ENCODE data around the gene FGF18. TPM values are rescaled to one million over a fixed set of nuclear protein-coding genes. Genes with fewer than 3 reads are reported as not detected.

FGF18 gene
- total RNA-seq, 1 donor = under 0.01 TPM

GRCh38 chr5:171477666-171478065, 58.2 kb downstream of the FGF18 start:
- Histone ChIP-seq H3K27ac (ENCODE audit: low read depth, low read length) (no peak overlapping the region), H3K27me3 (ENCODE audit: insufficient read depth, low read length) (peaks cover 5% of the 10 kb centered on the region), H3K4me2 (ENCODE audit: insufficient read depth, low read length) (no peak overlapping the region), H3K4me1 (ENCODE audit: insufficient read depth, low read length) (no peaks in the 10 kb centered on the region), H4K20me1 (ENCODE audit: insufficient read depth, low read length) (no peaks in the 10 kb centered on the region), H3K4me3 (ENCODE audit: insufficient read depth, low read length) (no peak overlapping the region), H2AFZ (ENCODE audit: low read length) (no peak overlapping the region), H3K79me2 (ENCODE audit: insufficient read depth, low read length) (no peaks in the 10 kb centered on the region), H3K36me3 (ENCODE audit: insufficient read depth, low read length) (no peaks in the 10 kb centered on the region), H3K9me3 (ENCODE audit: low read depth, low read length) (no peaks in the 10 kb centered on the region)
- DNase-seq (ENCODE audit: insufficient read length, low spot score, missing footprints) = no peak
- TF ChIP-seq, protein P1, sequence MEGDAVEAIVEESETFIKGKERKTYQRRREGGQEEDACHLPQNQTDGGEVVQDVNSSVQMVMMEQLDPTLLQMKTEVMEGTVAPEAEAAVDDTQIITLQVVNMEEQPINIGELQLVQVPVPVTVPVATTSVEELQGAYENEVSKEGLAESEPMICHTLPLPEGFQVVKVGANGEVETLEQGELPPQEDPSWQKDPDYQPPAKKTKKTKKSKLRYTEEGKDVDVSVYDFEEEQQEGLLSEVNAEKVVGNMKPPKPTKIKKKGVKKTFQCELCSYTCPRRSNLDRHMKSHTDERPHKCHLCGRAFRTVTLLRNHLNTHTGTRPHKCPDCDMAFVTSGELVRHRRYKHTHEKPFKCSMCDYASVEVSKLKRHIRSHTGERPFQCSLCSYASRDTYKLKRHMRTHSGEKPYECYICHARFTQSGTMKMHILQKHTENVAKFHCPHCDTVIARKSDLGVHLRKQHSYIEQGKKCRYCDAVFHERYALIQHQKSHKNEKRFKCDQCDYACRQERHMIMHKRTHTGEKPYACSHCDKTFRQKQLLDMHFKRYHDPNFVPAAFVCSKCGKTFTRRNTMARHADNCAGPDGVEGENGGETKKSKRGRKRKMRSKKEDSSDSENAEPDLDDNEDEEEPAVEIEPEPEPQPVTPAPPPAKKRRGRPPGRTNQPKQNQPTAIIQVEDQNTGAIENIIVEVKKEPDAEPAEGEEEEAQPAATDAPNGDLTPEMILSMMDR (IDR thresholded peaks at IDR 0.05; ENCODE audit: extremely low read depth, low read depth, low read length) = no peak

DNA sequence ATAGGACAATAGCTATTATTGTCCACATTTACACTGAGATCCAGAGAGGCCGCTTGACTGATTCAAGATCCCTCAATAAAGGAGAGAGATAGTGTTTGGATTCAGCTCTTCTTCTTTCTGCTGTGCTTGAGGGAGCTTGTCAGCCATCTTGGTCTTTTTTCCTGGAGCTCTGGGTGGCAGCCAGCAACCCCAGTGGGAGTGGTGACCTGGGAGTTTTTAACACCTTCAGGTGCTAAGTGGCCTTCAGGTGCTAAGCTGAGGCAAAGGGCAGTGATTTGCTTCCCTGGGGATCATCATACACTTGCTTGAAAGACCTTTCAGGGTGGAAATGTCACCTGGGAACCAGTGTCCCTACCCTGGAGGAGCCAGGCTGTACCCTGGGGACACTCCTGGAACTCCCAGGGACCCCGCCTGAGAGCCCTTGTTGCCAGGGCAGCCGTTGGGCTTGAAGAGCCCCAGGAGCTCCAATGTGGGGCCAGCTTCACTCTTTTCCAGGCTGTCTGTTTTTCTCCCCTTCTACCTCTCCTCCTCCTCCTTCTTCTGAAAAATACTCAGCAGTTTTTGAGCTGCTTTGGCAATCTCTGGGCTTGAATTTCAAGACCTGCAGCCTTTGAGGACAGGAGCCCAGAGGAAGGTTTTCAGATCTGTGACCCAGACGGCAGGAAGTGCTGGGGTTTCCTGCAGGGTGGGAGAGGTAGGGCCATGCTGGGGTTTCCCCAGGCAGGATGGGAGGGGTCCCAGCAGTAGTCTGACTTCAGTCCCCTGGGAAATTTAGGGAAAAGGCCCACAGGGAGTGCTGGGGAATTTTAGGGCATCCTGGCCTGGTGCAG, 59.7 kb downstream of the FGF18 start:
- Histone ChIP-seq H4K20me1 (ENCODE audit: insufficient read depth, low read length) (no peaks in the 10 kb centered on the region), H3K4me1 (ENCODE audit: insufficient read depth, low read length) (peaks cover 3% of the 10 kb centered on the region), H3K9me3 (ENCODE audit: low read depth, low read length) (no peaks in the 10 kb centered on the region), H3K27ac (ENCODE audit: low read depth, low read length) (no peak overlapping the region), H3K27me3 (ENCODE audit: insufficient read depth, low read length) (peaks cover 5% of the 10 kb centered on the region), H3K79me2 (ENCODE audit: insufficient read depth, low read length) (no peaks in the 10 kb centered on the region), H3K4me3 (ENCODE audit: insufficient read depth, low read length) (no peak overlapping the region), H3K36me3 (ENCODE audit: insufficient read depth, low read length) (no peaks in the 10 kb centered on the region), H2AFZ (ENCODE audit: low read length) (no peak overlapping the region), H3K4me2 (ENCODE audit: insufficient read depth, low read length) (no peak overlapping the region)
- TF ChIP-seq, protein P1 (IDR thresholded peaks at IDR 0.05; ENCODE audit: extremely low read depth, low read depth, low read length) = no peak
- DNase-seq (ENCODE audit: insufficient read length, low spot score, missing footprints) = no peak

GRCh38 chr5:171479776-171480125, 60.3 kb downstream of the FGF18 start:
- H3K27me3 ChIP-seq (ENCODE audit: insufficient read depth, low read length) = peaks cover 5% of the 10 kb centered on the region
- H4K20me1 ChIP-seq (ENCODE audit: insufficient read depth, low read length) = no peaks in the 10 kb centered on the region
- no peaks in the 10 kb centered on the region for H3K9me3 ChIP-seq (ENCODE audit: low read depth, low read length)
- no peak overlapping the region for H2AFZ ChIP-seq (ENCODE audit: low read length)
- H3K27ac ChIP-seq (ENCODE audit: low read depth, low read length) = no peak overlapping the region
- peaks cover 4% of the 10 kb centered on the region for H3K4me1 ChIP-seq (ENCODE audit: insufficient read depth, low read length)
- H3K4me3 ChIP-seq (ENCODE audit: insufficient read depth, low read length) = no peak overlapping the region
- TF ChIP-seq, protein P1 (IDR thresholded peaks at IDR 0.05; ENCODE audit: extremely low read depth, low read depth, low read length) = no peak
- no peak overlapping the region for H3K4me2 ChIP-seq (ENCODE audit: insufficient read depth, low read length)
- H3K36me3 ChIP-seq (ENCODE audit: insufficient read depth, low read length) = no peaks in the 10 kb centered on the region
- DNase-seq (ENCODE audit: insufficient read length, low spot score, missing footprints) = no peak
- no peaks in the 10 kb centered on the region for H3K79me2 ChIP-seq (ENCODE audit: insufficient read depth, low read length)

DNA sequence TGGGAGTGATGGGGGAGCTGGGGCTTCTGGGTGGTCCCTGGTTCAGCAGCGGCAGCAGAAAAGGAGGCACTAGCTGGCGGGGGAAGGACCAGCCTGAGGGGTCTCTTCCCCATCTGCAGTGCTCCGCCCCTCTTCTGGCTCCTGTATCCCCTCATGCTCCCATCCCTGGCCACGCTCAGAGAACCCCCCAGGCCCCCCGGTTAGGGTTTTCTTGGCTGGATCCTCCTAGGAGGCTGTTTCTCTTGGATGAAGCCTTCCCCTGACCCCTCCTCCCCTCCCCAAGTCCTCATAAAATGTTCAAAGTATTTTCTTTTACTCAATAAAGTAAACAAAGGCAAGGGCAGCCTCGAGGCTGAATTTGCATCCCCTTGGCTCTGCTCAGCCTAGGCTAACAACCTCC, 60.8 kb downstream of the FGF18 start:
- Histone ChIP-seq H3K79me2 (ENCODE audit: insufficient read depth, low read length) (no peaks in the 10 kb centered on the region), H3K9me3 (ENCODE audit: low read depth, low read length) (no peaks in the 10 kb centered on the region), H2AFZ (ENCODE audit: low read length) (no peak overlapping the region), H3K4me3 (ENCODE audit: insufficient read depth, low read length) (no peak overlapping the region), H3K4me2 (ENCODE audit: insufficient read depth, low read length) (no peak overlapping the region), H3K4me1 (ENCODE audit: insufficient read depth, low read length) (peaks cover 4% of the 10 kb centered on the region), H4K20me1 (ENCODE audit: insufficient read depth, low read length) (no peaks in the 10 kb centered on the region), H3K27me3 (ENCODE audit: insufficient read depth, low read length) (peaks cover 5% of the 10 kb centered on the region), H3K36me3 (ENCODE audit: insufficient read depth, low read length) (no peaks in the 10 kb centered on the region), H3K27ac (ENCODE audit: low read depth, low read length) (no peak overlapping the region)
- DNase-seq (ENCODE audit: insufficient read length, low spot score, missing footprints) = no peak
- TF ChIP-seq, protein P1 (IDR thresholded peaks at IDR 0.05; ENCODE audit: extremely low read depth, low read depth, low read length) = no peak
